CD4-positive, alpha-beta T cell treated with Interleukin-1 beta for 1 hour (primary cell): ENCODE results near the gene PTPRN2.
A peak's percentile ranks its signal among the peaks of the same experiment; 100 is the strongest.

Experiments
- DNase-seq, 2 donors: peaks; one replicate each; pipeline ENCODE4 v3.0.0-alpha.2; 2020 to 2022

The PTPRN2 gene

GRCh38 chr7:157521752-157522151, 1065.9 kb downstream of the PTPRN2 start:
- no peak for DNase-seq

GRCh38 chr7:157521061-157521731, 1066.4 kb downstream of the PTPRN2 start:
- DNase-seq = no peak

GRCh38 chr7:157520249-157520648, 1067.4 kb downstream of the PTPRN2 start:
- DNase-seq = no peak

GRCh38 chr7:157519798-157520244, 1067.8 kb downstream of the PTPRN2 start:
- DNase-seq = no peak

GRCh38 chr7:157519246-157519645, 1068.4 kb downstream of the PTPRN2 start:
- DNase-seq = no peak

- no peak for DNase-seq
These were observed 1069.0 kb downstream of the PTPRN2 start for GRCh38 chr7:157518514-157519175.

GRCh38 chr7:157517782-157518513, 1069.7 kb downstream of the PTPRN2 start:
- DNase-seq = no peak

- DNase-seq = no peak
These were observed 1070.5 kb downstream of the PTPRN2 start for GRCh38 chr7:157516911-157517781.

- DNase-seq = no peak
These were observed 1071.3 kb downstream of the PTPRN2 start for GRCh38 chr7:157516311-157516710.

- DNase-seq = no peak
These were observed 1072.1 kb downstream of the PTPRN2 start for GRCh38 chr7:157515342-157516041.

- no peak for DNase-seq
These were observed 1072.9 kb downstream of the PTPRN2 start for GRCh38 chr7:157514746-157515145.

GRCh38 chr7:157514306-157514705, 1073.3 kb downstream of the PTPRN2 start:
- no peak for DNase-seq

- DNase-seq = no peak
These were observed 1073.9 kb downstream of the PTPRN2 start for GRCh38 chr7:157513682-157514081.

GRCh38 chr7:157513162-157513621, 1074.4 kb downstream of the PTPRN2 start:
- no peak for DNase-seq

GRCh38 chr7:157509226-157509625, 1078.4 kb downstream of the PTPRN2 start:
- DNase-seq = no peak

- DNase-seq = no peak
These were observed 1079.1 kb downstream of the PTPRN2 start for GRCh38 chr7:157508477-157508881.

- no peak for DNase-seq
These were observed 1079.6 kb downstream of the PTPRN2 start for GRCh38 chr7:157507987-157508386.

GRCh38 chr7:157506268-157506667, 1081.4 kb downstream of the PTPRN2 start:
- no peak for DNase-seq

- DNase-seq = no peak
These were observed 1082.0 kb downstream of the PTPRN2 start for GRCh38 chr7:157505646-157506045.

- peak in 1 of 2 donors; percentile 27 for DNase-seq
These were observed 1084.4 kb downstream of the PTPRN2 start for GRCh38 chr7:157503229-157503628.

GRCh38 chr7:157502701-157503111, 1084.9 kb downstream of the PTPRN2 start:
- DNase-seq = peak; percentile 82 to 84

GRCh38 chr7:157501581-157501980, 1086.0 kb downstream of the PTPRN2 start:
- peak; percentile 28 to 50 for DNase-seq
